Bone marrow (tissue), 2 donors: ENCODE measurements around the gene NFIX.

ENCODE experiments used
- DNase-seq, 2 donors: peaks; one replicate each; lab custom pipeline; 2025; lab: John Stamatoyannopoulos, UW

Gene NFIX

DNA sequence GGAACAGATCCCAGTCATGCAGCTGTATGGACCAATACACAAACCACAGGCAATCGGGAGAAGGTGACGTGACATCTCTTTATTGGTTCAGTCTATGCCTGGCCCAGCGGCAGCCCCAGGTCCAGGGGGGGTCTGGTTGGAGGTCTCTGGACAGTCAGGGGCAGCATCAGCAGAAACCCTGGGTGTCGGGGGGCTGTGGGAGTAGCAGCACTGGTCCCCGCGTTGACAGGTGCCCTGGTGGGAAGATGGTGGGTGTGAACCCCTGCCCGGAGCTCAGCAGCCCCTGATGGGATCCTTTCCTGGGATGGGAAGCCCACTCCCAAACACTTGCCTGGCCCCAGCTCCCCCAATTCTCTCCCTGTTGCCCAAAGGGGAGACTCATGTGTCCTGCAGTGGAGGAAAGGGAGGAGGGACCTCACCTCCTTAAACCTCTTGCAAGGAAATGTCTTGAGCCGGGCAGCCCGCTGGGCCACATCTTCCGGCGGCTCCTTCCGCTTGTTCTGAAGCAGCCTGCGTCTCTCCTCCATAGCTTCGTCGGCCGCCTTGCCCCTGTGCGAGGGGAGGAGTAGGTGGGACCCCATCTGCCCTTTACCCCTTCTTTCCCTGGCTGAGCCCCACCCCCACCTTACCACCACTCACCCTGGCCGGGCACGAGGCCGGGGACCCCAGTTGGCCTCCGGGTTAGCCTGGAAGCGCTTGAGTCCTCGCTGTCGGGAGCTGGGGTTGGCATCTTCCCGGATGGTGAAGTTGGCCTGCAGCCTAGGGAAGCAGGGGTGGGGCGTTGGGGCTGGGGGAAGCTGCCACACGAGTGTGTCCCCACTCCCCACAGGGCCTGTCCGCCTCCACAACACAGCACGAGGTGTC is 109.8 kb downstream of the NFIX start:
- peak in 1 of 2 donors; percentile 40 for DNase-seq

DNA sequence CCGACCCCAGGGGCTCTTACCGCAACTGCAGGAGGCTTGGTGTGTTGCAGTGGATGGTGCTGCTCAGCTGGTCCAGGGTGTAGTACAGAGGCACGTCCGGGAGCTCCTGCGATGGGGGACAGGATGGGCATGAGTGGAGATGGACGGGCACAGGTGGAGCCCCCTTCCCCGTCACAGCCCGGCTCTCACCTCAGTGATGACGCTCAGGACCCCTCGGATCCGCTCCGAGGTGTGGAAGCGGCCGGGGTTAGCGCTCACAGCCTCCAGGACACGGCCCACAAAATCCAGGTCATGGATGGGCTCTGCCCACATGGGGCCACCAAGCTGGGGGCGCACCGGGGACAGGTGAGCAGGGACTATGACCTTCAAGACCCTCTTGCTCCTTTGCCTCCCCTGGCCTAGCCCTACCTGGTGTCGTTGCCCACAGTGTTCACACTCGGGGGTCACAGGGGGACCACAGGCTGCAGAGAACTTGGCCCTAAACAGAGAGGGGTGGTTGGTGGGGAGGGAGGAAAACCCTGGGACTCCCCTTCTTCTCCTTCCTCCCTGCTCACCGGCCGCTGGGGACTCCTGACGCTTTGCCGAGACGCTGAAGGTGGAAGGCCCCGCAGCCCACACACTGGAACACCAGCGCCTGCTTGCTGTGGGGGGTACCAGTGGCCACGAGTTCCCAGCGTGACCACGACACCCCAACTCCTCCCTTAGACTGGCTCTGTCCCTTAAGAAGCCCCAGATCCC is 114.3 kb downstream of the NFIX start:
- no peak for DNase-seq

DNA sequence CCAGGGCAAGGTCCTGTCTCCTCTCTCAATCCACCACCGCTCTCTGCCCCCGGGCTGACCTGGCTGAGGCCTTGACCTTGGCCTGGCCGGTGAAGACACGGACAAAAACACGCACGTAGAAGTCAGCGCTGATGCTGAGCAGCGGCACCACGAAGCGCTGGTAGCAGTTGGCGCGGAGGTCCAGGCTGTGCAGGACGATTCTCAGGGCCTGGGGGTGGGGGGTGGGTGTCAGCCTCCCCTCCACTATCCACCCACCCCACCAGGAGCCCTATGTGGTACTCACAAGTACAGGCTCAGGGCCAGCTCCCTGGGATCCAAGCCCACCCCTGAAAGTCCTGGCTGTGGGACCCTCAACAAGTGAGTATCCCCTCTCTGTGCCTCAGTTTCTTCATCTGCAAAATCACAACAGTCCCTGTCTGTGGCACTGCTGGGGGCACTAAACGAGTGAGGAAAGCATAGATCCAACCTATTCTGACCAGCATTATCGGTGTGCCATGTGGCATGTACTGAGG is 114.9 kb downstream of the NFIX start:
- DNase-seq = no peak

DNA sequence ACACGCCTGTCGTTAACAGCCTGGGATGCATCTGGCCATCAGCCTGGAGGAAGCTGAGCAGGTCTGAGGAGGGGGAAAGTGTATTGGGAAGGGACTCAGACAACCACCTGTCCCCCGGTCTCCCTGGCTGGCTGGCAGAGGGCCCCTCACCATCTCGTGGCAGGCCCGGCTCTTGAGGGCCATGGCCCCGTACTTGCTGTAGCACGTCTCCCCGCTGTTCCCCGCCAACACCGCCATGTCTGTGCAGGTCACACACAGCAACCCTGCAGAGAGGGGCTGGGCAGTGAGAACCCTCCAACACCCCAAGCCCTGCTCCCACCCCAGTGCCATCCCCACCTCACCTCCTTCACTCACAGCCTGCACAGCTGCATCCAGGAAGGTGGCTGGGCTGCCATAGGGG is 117.3 kb downstream of the NFIX start:
- no peak for DNase-seq

DNA sequence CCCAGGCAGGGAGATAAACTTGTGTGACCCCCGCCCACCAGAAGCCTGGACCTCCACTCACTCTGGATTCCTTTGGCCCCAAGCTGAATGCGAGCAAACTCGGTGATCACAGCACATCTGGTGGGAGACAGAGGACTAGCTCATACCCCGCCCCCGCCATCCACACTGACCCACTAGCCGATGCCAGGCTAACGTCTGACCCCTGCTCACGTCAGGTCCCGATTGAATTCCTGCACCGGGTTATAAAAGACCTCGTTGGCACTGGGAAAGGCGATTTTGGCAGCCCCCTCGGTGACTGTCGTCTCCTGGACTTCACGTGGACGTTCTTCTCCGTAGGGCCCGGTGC is 120.6 kb downstream of the NFIX start:
- no peak for DNase-seq

DNA sequence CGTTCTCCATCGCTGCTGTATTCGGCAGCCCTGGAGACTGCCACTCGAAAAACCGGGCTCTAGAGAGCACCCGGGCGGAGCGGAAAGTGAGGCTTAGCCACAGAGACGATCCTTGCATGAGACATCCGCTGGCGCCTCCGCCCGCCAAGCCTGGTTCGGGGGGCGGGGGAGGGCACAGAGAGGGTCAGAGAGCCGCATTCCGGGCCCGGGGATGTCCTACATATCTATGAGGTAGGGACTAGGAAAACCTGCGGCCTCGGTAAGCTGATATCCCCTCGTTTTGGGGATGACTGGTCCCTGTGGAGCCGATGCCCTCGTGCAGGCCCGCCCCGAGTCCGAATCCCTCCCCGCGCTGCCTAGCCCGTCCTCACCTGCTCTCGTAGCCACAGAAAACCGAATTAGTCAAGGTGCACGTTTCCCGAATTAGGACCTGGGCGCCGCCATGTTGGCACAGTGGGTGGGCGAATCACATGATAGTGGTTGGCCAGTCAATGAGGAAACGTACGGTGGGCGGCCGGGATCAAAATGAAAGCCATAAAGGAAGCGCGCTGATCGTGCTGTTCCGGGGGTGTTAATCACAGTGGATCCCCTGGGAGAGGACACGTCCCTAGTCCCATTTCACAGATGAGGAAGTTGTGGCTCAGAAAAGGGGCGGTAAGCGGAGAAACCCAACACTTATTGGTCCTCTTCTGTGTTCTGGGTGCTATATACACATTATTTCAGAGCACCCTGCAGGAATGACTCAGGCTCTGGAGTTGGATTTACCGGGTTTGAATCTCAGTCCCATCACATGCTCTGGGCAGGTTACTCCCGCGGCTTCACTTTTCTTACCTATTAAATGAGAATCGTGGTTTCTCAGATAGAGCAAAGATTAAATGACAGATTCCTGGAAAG is 121.3 kb downstream of the NFIX start, which contains the start of gene TRMT1:
Gene TRMT1, minus strand, starts transcription at position 459 of the 894 bp plus-strand sequence. Its CDS starts 341 bp downstream, at position 118.
- peak; percentile 68 to 90 for DNase-seq

DNA sequence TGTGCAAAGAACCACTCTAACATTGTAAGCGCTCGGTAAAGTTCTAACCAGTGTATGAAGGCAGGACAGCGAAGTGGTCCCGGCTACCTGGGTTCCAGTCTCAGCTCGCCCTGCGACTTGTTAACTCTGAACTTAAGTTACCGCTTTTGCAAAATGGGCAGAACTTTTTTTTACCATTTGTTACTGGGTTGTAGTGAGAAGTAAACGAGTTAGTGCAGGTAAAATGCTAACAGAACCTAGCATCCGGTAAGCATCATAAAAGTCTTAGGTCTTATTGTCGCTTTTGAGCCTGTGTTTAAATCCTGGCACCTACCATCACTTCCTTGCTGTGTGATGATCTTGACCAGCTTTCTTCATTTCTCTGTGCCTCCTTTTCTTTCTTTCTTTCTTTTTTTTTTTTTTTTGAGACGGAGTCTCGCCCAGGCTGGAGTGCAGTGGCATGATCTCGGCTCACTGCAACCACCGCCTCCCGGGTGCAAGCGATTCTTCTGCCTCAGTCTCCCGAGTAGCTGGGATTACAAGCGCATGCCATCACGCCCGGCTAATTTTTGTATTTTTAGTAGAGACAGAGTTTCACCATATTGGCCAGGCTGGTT is 122.0 kb downstream of the NFIX start:
- DNase-seq = no peak

DNA sequence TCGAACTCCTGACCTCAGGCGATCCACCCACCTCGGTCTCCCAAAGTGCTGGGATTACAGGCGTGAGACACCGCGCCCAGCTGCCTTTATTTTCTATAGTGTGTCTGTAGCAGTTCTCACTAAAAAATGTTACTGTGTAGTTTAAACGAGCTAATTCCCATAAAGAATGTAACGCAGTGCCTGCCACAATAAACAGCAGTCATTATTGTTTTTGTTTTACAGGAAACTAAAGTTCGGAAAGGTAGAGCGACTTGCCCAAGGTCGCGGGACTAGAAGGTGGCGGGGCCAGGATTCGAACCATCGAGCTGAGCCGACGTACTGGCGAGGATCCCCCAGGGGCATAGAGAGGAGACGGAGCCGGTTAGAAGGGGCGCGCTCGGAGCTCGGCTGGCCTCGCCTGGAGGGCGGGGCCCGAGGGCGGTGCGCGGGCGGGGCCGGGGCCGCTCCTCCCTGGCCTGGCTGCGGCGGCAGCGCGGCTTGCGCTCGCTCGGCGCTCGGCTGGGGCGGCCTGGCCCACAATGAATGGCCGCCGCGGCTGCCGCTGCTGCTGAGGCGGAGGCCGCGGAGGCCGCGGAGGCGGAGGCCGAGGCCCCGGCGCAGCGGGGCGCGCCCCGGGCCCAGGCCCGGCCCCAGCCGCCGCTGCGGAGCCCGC is 122.6 kb downstream of the NFIX start, which contains the start of gene NACC1:
Gene NACC1, plus strand, starts transcription at position 493 of the 652 bp plus-strand sequence. CDS start 16,944 bp downstream, outside the sequence.
- peak; percentile 60 to 85 for DNase-seq

DNA sequence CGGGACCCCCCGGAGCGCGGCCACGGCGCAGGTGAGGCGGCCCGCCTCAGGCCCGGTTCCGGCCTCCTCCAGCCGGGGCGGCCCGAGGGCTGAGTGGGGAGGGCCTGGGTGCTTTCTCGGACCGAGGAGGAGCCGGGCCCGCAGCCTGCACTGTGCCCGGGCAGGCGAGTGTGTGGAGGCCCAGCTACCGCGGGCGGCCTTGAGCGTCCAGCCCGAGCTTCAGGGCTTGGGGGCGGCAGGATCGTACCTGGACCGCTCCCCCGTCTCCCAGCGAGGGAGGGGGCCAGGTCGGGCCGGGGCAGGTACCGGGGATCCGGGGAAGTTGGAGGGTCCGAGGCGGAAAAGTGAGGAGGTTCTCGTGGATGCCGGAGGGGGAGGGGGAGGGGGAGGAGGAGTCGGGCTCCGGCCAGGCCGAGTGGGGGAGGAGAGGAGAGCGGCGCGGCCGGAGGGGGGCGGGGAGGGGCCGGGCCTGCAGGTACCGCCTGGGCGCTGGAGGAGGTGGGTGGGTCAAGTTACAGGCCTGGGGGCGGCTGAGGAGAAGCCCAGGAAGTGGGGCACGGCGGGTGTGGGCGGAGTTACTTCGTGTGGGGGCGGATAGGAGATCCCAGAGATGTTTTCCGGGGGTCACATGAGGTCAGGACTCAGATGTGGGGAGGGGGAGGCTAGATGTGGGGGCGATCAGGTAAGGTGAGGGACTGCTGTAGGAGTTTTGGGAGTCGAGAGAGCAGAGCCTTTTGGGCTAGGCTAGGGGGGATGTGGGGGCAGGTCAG is 123.3 kb downstream of the NFIX start:
- DNase-seq = no peak

DNA sequence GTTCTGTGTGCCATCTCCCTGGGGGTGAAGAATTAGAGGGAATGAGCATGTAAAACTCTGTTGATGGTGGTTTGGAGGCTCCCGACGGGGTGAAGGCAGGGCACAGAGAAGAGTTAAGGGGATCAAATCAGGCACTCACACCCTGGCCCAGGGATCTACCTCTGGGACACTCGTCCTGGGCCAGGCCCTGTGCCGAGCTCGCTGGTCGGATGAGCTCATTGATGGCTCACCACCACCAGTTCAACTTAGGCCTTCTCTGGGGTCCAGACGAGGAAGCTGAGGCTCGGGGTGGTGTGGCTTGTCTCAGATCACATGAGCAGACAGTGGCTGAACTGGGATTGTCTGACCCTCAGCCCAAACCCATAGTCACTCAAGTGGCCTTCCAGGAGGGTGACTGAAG is 124.4 kb downstream of the NFIX start:
- DNase-seq = no peak

DNA sequence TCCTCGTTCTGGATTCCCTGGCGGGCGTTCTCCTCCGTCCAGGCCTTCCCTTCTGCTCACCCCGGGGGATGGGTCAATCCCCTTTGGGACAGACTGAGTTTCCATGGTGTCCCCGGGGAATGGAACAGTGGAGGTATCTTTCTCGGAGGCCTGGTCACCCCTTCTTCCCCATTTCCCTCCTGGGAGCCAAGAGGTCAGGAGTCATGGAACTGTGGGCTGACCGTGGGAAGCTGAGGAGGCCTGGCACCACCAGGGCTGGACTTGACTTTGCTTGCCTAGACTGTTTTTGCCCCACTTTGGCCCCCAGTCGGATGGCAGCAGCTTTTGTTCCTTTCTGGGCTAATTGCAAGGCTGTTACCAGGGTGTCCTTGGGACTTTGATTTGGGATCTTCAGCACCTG is 124.8 kb downstream of the NFIX start:
- DNase-seq = no peak

DNA sequence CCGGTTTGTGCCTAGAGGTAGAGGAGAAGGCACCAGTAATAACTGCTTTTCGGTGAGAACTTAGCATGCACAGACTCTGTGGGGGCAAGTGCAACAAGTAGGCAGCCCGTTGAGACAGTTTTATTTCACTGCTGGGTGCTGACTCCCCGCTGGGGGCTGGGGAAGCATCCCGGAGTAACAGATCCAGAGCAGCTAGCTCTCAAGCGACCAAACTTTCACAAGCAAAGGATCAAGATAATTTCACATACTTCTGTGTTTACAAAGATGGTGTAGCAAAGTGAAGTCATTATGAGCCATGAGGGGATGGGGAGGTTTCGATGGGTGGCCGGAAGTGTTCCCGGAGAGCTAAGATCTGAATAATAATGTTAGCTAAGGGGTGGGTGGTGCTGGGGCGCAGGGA is 125.5 kb downstream of the NFIX start:
- DNase-seq = no peak

DNA sequence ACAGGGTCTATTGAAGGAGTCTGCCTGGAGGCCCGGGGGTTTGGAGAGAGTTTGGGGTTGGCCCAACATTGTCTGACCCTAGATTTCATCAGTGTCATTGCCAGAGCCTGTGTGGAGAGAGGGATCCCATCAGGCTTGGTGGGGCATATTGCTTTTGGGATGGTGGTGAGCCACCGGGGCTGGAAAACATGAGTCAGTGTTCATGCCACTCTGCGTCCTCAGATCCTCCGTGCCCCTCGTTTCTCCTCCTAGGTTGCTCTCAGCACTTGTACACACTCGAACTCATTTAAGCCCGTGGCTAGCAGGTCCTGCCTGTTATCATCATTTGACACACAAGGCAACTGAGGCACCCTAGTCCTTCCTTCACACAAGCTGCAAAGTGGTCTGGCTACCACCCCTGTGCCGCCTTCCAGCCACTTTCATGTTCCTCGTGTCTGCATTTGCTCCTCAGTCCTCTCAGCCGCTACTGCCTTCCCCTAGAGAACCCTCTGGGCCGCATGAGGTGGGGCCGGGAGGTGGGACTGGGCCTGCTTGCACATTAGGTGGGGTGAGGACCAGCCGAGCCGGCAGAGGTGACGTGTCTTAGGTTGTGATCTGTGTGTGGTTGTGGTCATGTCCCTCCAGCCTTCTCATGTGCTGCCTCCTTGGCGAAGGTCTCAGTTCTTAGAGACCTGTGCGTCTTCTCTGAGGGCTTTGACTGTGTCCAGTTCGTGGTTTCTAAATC is 126.4 kb downstream of the NFIX start:
- no peak for DNase-seq

DNA sequence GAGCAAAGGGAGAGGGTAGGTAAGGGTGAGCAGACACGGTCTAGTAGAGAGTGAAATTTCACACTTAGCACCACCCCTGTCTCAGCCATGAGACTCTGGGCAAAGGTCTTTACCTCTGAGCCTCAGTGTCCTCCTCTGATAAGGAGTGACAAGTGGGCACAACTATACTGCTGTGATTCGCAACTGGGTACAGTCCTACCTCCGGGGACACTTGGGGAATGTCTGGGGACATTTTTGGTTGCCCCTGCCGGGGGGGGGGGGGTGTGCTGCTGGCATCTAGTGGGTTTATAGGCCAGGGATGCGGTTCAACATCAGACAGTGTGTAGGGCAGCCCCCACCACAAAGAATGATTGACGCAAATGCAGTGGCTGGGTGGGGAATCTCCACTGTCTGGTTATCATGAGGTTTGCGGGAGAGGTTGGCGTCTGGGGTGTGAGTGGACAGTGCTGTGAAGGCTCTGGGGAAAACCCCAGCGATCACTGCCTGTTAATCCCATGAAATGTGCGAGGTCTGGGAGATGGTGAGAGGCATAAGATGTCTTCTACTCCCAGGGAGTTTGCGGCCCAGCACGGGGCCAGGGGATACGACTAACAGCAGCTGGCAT is 127.1 kb downstream of the NFIX start:
- no peak for DNase-seq

DNA sequence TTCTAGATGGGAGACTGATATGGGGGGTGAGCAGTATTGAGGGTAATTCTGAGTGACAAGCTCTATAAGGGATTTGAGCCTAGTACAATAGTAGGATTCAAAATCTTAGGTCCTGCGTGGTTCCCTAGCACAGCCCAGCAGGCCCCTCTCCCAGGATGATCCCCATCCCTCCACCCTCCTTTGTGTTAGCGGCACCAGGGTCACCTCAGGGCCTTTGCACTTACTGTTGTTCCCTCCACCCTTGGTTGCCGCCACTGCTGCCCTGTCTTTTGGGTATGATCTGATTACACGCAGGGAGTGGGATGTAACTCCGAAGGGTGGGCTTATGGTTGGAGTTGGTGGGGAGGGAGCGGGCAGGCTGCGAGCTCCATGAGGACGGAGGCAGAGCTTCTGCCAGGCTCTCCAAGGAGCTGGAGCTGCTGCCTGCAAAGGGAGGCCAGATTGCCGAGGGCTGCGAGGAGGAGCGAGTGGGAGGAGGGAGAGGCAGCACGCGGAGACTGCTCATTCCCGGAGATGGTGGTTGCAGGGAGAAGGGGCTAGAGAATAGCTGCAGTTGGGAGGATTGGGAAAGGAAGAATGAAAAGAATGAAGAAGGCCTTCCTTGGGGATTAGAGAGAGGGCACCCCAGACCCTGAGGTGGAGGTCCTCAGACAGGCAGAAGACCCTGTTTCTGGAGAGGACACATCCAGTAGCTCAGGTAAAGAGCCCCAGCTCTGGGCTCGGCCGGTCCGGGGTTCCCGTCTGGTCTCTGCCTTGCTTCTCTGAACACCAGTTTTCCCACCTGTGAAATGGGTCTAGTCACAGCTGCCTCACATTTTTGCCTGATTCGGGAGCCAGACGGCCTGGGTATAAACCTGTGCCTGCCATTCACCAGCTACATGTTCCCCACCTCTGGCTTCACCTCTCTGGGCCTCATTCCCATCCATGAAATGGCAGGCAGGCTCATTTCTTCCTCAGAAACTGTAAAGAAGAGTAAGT is 128.0 kb downstream of the NFIX start:
- DNase-seq = no peak

DNA sequence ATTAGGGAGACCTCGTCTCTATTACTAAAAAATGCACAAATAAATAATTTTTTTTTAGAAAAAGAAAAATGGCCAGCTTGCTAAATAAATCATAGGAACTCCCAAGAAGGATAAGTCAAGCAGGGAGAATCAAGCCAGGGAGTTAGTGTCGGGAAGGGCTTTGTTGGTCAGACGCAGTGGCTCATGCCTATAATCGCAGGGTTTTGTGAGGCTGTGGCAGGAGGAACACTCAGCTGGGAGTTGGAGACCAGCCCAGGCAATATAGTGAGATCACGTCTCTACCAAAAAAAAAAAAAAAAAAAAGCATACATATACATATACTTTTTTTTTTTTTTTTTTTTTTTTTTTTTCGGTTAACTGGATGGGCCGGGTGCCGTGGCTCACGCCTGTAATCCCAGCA is 131.8 kb downstream of the NFIX start:
- DNase-seq = no peak

DNA sequence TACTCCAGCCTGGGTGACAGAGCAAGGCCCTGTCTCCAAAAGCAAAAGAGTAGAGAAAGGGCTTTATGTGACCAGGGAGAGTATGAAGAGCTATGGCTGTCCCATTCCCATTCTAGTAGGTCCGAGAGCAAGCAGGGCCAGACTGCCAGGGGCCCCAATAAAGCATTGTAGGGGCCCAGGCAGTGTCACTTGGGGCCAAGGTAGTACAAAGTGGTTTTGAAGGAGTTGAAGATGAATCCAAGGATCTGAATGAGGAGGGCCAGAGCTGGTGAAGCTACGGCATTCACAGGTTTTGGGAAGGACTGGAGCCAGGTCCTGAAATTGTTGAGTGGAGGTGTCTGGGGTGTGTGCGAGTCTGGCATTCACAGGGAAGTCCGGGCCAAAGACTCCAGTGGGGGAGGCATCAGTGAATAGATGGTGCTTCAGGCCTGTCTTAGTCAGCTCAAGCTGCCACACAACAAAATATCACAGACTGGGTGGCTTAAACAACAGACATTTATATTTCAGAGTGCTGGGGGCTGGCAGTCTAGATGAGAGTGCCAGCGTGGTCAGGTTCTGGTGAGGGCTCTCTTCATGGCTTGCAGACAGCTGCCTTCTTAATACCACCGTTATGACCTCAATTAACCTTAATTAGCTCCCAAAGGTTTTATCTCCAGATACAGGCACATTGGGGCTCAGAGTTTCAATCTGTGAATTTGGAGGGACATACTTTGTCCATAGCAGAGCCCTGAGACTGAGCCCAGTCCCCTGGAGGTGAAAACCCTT is 132.7 kb downstream of the NFIX start:
- DNase-seq = no peak
